ENCODE data around the gene C1orf21.

- TF ChIP-seq, protein P1, sequence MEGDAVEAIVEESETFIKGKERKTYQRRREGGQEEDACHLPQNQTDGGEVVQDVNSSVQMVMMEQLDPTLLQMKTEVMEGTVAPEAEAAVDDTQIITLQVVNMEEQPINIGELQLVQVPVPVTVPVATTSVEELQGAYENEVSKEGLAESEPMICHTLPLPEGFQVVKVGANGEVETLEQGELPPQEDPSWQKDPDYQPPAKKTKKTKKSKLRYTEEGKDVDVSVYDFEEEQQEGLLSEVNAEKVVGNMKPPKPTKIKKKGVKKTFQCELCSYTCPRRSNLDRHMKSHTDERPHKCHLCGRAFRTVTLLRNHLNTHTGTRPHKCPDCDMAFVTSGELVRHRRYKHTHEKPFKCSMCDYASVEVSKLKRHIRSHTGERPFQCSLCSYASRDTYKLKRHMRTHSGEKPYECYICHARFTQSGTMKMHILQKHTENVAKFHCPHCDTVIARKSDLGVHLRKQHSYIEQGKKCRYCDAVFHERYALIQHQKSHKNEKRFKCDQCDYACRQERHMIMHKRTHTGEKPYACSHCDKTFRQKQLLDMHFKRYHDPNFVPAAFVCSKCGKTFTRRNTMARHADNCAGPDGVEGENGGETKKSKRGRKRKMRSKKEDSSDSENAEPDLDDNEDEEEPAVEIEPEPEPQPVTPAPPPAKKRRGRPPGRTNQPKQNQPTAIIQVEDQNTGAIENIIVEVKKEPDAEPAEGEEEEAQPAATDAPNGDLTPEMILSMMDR (IDR thresholded peaks at IDR 0.05), result no peak
- no peak for TF ChIP-seq POLR2A (IDR thresholded peaks at IDR 0.05)
Observed at GRCh38 chr1:184646178-184646701, 259.4 kb downstream of the C1orf21 start.

Measured in body of pancreas (tissue), 4 donors.